HepG2 (cell line): ENCODE data around the gene SPIB. TPM values are rescaled to one million over a fixed set of nuclear protein-coding genes. Genes with fewer than 3 reads are reported as not detected.

ENCODE experiments used
- ATAC-seq: fragments of 200-7000 bp; cut with Tn5 transposase; 3 replicates; pipeline ENCODE4 v1.9.1; 2020; ENCODE audit warnings: mild to moderate bottlenecking, moderate library complexity
- BruUV-seq: library from RNA; stranded (reverse); fragments of 400-500 nt; replicated peaks from 2 replicates; lab custom pipeline; 2021; lab: Mats Ljungman, UMichigan
- CTCF ChIA-PET: fragments of 300-600 bp; formaldehyde crosslinking; extraction: SDS; loops from one replicate; lab custom pipeline; 2021; ENCODE audit warnings: low total read pairs, inconsistent platforms, low intra/inter-chr PET ratio; lab: Yijun Ruan, JAX
- POLR2A ChIA-PET: fragments of 350-600 bp; sonication (Branson Sonifier 250); formaldehyde crosslinking; loops from one replicate; lab custom pipeline; 2020; ENCODE audit warnings: antibody characterized with exemption, inconsistent platforms; lab: Yijun Ruan, JAX
- DNase-seq: peaks from one replicate; pipeline ENCODE4 v3.0.0-alpha.2; 2015; ENCODE audit warnings: low spot score
- FAIRE-seq: peaks from 3 replicates; lab custom pipeline; 2011; peaks lifted over from hg19 to GRCh38; lab: Jason Lieb, UNC
- H2AFZ ChIP-seq: one replicate; pipeline ENCODE4 v1.6.1; 2011; ENCODE audit warnings: low read length, inconsistent platforms
- H3K27ac ChIP-seq: fragments of 300-600 bp; 3 replicates; pipeline ENCODE4 v1.8.0; 2011; ENCODE audit warnings: mixed run types, mild to moderate bottlenecking, mixed read lengths, low read length, inconsistent platforms; ENCODE audit not compliant: insufficient read depth; ENCODE audit errors: extremely low read length
- H3K27me3 ChIP-seq, 2 experiments: fragments of 200-600 bp in 1 of 2; 2 replicates in 1 of 2; 3 replicates in 1 of 2; pipeline versions ENCODE4 v1.6.0 to v1.8.0; 2011; ENCODE audit warnings: low read length in 2 of 2, mild to moderate bottlenecking in 2 of 2, moderate library complexity in 2 of 2, inconsistent platforms in 1 of 2; ENCODE audit not compliant: insufficient read depth in 2 of 2, control insufficient read depth in 1 of 2
- H3K36me3 ChIP-seq, 2 experiments: fragments of 200-600 bp in 1 of 2; replicated peaks in 1 of 2; 2 replicates in 1 of 2; 3 replicates in 1 of 2; pipeline versions ENCODE4 v1.5.1 to v1.8.0; 2011; ENCODE audit warnings: low read length in 2 of 2, inconsistent platforms in 1 of 2; ENCODE audit not compliant: insufficient read depth in 2 of 2, control insufficient read depth in 1 of 2
- H3K4me1 ChIP-seq: 2 replicates; pipeline ENCODE4 v1.5.1; 2012; ENCODE audit warnings: low read length, inconsistent platforms; ENCODE audit not compliant: insufficient read depth
- H3K4me2 ChIP-seq: 2 replicates; pipeline ENCODE4 v1.6.0; 2011; ENCODE audit warnings: low read depth, low read length, inconsistent platforms
- H3K4me3 ChIP-seq, 3 experiments: fragments of 200-600 bp in 1 of 3; sonication (generic), shearing (Covaris generic) in 1 of 3; replicated peaks in 1 of 3; 2 replicates each; pipeline ENCODE4 v1.5.1; 2011 to 2016; ENCODE audit warnings: low read length in 3 of 3, inconsistent platforms in 2 of 3, low read depth in 2 of 3, mild to moderate bottlenecking in 2 of 3, control low read depth in 1 of 3, mixed read lengths in 1 of 3; ENCODE audit not compliant: insufficient read depth in 1 of 3
- H3K79me2 ChIP-seq: one replicate; pipeline ENCODE4 v1.6.1; 2011; ENCODE audit warnings: low read length, inconsistent platforms; ENCODE audit not compliant: insufficient read depth
- H3K9ac ChIP-seq: 2 replicates; pipeline ENCODE4 v1.6.0; 2011; ENCODE audit warnings: mild to moderate bottlenecking, low read depth, low read length, inconsistent platforms; ENCODE audit not compliant: insufficient read depth
- H3K9me3 ChIP-seq: 2 replicates; pipeline ENCODE4 v1.5.1; 2012; ENCODE audit warnings: mild to moderate bottlenecking, low read length
- H4K20me1 ChIP-seq: 2 replicates; pipeline ENCODE4 v1.6.0; 2011; ENCODE audit warnings: inconsistent platforms, mild to moderate bottlenecking, low read length, moderate library complexity; ENCODE audit not compliant: insufficient read depth
- ASH2L ChIP-seq: fragments of 300-600, 200-600 bp; sonication (generic); IDR thresholded peaks from 2 replicates; pipeline ENCODE4 v1.7.0; 2017; ENCODE audit warnings: low read depth, mild to moderate bottlenecking, moderate library complexity, mixed read lengths, low read length; ENCODE audit not compliant: insufficient read length
- CHD2 ChIP-seq: IDR thresholded peaks from 2 replicates; pipeline ENCODE4 v1.6.1; 2011; ENCODE audit warnings: low read depth, low read length, improper control_type of control experiment
- FOXK1 ChIP-seq: sonication (generic); formaldehyde crosslinking; IDR thresholded peaks from 2 replicates; pipeline ENCODE4 v1.4.0; 2020; ENCODE audit warnings: low read depth, missing genetic modification reagents, borderline replicate concordance
- ISL2 ChIP-seq: sonication (generic); formaldehyde crosslinking; IDR thresholded peaks from 2 replicates; pipeline ENCODE4 v1.5.0; 2020; ENCODE audit warnings: missing genetic modification reagents
- SCMH1 ChIP-seq: sonication (generic); formaldehyde crosslinking; IDR thresholded peaks from 2 replicates; pipeline ENCODE4 v1.9.0; 2021; ENCODE audit warnings: missing genetic modification reagents, mild to moderate bottlenecking, borderline replicate concordance
- ZNF44 ChIP-seq: sonication (generic); formaldehyde crosslinking; IDR thresholded peaks from 2 replicates; pipeline ENCODE4 v1.5.1; 2020; ENCODE audit warnings: mild to moderate bottlenecking, missing genetic modification reagents
- ZNF75D ChIP-seq: sonication (generic); formaldehyde crosslinking; IDR thresholded peaks from 2 replicates; pipeline ENCODE4 v1.8.1; 2023; ENCODE audit warnings: missing genetic modification reagents, mild to moderate bottlenecking, borderline replicate concordance
- WGBS: methylation state at CpG from one replicate; pipeline ENCODE4 v1.1.6; 2017; ENCODE audit warnings: low lambda C conversion rate; 5-methylcytosine and 5-hydroxymethylcytosine counted together
- in situ Hi-C: cut with HindIII; loops from 2 replicates; pipeline ENCODE4 v1.10.0; 2017; ENCODE audit warnings: low pct_unique_long_range_greater_than_20kb; ENCODE audit not compliant: extremely low pct_ligation_motif_present
- intact Hi-C: fragments of 100-400 bp; cut with micrococcal nuclease; formaldehyde crosslinking; loops from one replicate; pipeline ENCODE4 v1.10.0; 2022; ENCODE audit not compliant: unreplicated experiment
- polyA plus RNA-seq, 8 experiments: library from polyadenylated mRNA; depleted of rRNA in 3 of 8; stranded (reverse) in 7 of 8; unstranded in 1 of 8; fragments of >200 nt; fragmentation: Illumina TruSeq in 4 of 8; extraction: Trizol in 4 of 8; gene quantifications; 2 replicates each; pipeline versions ENCODE4 v1.2.1 to v1.2.3, GENCODE V29; 2011 to 2016; ENCODE audit warnings: low read depth in 4 of 8, missing spikeins in 1 of 8, mixed read lengths in 1 of 8; ENCODE audit not compliant: insufficient read depth in 1 of 8
- total RNA-seq, 5 experiments: library from RNA; depleted of rRNA; stranded (reverse); fragments of >200 nt; fragmentation: Illumina TruSeq; extraction: Trizol; gene quantifications; 2 replicates each; pipeline ENCODE4 v1.2.3, GENCODE V29; 2016; ENCODE audit warnings: low read depth in 1 of 5
- TF ChIP-seq, protein P1 (sequence below): sonication (generic); formaldehyde crosslinking; IDR thresholded peaks from 2 replicates; pipeline ENCODE4 v1.4.0; 2020; ENCODE audit warnings: low read depth, mild to moderate bottlenecking, missing genetic modification reagents
- TF ChIP-seq, protein P2 (sequence below): sonication (generic); formaldehyde crosslinking; conservative IDR thresholded peaks from 2 replicates; pipeline ENCODE4 v1.4.0; 2020; ENCODE audit warnings: mild to moderate bottlenecking, missing genetic modification reagents, moderate library complexity

SPIB gene
- total and polyA plus RNA-seq, 2 of the 13 experiments (the other 11 are each of a cell fraction or from before 2014, with no cell fraction given) = 0.04 TPM; not detected in 1

DNA sequence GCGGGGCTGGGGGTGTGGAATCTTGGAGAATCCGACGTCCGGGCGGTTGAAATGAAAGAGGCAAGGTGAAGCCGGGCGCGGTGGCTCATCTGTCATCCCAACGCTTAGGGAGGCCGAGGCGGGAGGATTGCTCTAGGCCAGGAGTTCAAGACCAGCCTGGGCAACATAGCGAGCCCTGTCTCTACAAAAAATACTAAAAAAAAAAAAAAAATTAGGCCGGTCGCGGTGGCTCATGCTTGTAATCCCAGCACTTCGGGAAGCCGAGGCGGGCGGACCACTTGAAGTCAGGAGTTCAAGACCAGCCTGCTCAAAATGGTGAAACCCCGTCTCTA is 58.1 kb downstream of the SPIB start:
- intact Hi-C loops (no loop called here), in situ Hi-C loops (no loop called here)
- H3K79me2 ChIP-seq = no peaks in the 10 kb centered on the region
- H4K20me1 ChIP-seq = no peaks in the 10 kb centered on the region
- no peak overlapping the region for H2AFZ ChIP-seq
- no peaks in the 10 kb centered on the region for H3K9me3 ChIP-seq
- DNase-seq = no peak
- H3K36me3 ChIP-seq = no peaks in the 10 kb centered on the region
- H3K9ac ChIP-seq = no peak overlapping the region
- WGBS = 60% methylated on average over 20 of the region's 20 CpGs
- FAIRE-seq = no peak
- H3K27me3 ChIP-seq = peaks cover 3 to 4% of the 10 kb centered on the region in 2 experiments; a peak in 3 of 5 replicates
- no peak overlapping the region for H3K4me2 ChIP-seq
- no peak overlapping the region for H3K4me3 ChIP-seq
- no peak overlapping the region for H3K27ac ChIP-seq
- ChIA-PET CTCF (interaction anchor here (1.4 kb wide), 1 partner anchor 108 kb away, joined by 4 read pairs; no protein-coding TSS in a partner anchor), POLR2A (no interaction called here)
- BruUV-seq = no TSS peak
- TF ChIP-seq, protein P1, sequence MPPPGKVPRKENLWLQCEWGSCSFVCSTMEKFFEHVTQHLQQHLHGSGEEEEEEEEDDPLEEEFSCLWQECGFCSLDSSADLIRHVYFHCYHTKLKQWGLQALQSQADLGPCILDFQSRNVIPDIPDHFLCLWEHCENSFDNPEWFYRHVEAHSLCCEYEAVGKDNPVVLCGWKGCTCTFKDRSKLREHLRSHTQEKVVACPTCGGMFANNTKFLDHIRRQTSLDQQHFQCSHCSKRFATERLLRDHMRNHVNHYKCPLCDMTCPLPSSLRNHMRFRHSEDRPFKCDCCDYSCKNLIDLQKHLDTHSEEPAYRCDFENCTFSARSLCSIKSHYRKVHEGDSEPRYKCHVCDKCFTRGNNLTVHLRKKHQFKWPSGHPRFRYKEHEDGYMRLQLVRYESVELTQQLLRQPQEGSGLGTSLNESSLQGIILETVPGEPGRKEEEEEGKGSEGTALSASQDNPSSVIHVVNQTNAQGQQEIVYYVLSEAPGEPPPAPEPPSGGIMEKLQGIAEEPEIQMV (CRISPR knock-in tag) = no peak
- no peak for TF ChIP-seq SCMH1 (CRISPR knock-in tag)
- no peak for TF ChIP-seq ISL2 (CRISPR knock-in tag)
- no peak for TF ChIP-seq CHD2
- TF ChIP-seq, protein P2, sequence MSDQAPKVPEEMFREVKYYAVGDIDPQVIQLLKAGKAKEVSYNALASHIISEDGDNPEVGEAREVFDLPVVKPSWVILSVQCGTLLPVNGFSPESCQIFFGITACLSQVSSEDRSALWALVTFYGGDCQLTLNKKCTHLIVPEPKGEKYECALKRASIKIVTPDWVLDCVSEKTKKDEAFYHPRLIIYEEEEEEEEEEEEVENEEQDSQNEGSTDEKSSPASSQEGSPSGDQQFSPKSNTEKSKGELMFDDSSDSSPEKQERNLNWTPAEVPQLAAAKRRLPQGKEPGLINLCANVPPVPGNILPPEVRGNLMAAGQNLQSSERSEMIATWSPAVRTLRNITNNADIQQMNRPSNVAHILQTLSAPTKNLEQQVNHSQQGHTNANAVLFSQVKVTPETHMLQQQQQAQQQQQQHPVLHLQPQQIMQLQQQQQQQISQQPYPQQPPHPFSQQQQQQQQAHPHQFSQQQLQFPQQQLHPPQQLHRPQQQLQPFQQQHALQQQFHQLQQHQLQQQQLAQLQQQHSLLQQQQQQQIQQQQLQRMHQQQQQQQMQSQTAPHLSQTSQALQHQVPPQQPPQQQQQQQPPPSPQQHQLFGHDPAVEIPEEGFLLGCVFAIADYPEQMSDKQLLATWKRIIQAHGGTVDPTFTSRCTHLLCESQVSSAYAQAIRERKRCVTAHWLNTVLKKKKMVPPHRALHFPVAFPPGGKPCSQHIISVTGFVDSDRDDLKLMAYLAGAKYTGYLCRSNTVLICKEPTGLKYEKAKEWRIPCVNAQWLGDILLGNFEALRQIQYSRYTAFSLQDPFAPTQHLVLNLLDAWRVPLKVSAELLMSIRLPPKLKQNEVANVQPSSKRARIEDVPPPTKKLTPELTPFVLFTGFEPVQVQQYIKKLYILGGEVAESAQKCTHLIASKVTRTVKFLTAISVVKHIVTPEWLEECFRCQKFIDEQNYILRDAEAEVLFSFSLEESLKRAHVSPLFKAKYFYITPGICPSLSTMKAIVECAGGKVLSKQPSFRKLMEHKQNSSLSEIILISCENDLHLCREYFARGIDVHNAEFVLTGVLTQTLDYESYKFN (CRISPR knock-in tag) = no peak
- no peak for TF ChIP-seq ZNF44 (CRISPR knock-in tag)
- TF ChIP-seq FOXK1 = no peak
- TF ChIP-seq ASH2L = no peak
- no peak for TF ChIP-seq ZNF75D
- TF ChIP-seq, all 625 proteins: peak for 0
- no peak for ATAC-seq
- H3K4me1 ChIP-seq = no peaks in the 10 kb centered on the region
